GM12873 (cell line): ENCODE results near the gene KCNIP4.

ENCODE experiments used
- TF ChIP-seq, protein P1 (sequence below): IDR thresholded peaks from 2 replicates; pipeline ENCODE4 v1.5.1; 2012; ENCODE audit warnings: low read depth, mild to moderate bottlenecking, moderate library complexity, low read length, control low read depth; ENCODE audit not compliant: insufficient read depth; ENCODE audit errors: missing control alignments

KCNIP4 gene

DNA sequence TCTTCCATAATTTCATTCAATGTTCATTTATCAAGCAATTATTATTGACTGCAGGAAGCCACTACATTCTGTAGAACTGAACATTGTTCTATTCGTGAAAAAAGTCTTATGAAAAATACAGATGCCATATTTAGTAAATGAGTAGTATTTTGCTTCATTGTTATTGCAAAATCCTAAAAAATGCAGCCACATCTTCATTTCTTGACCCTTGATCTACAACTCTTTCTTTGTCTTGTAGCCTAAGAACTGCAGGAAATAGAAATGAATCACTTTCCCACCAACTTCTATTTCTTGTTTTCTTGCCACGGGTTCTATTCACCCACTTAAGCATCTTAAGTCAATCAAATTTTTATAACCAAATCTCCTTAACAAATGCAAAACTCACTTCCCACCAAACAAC lies 63.3 kb downstream of the KCNIP4 start:
- TF ChIP-seq, protein P1, sequence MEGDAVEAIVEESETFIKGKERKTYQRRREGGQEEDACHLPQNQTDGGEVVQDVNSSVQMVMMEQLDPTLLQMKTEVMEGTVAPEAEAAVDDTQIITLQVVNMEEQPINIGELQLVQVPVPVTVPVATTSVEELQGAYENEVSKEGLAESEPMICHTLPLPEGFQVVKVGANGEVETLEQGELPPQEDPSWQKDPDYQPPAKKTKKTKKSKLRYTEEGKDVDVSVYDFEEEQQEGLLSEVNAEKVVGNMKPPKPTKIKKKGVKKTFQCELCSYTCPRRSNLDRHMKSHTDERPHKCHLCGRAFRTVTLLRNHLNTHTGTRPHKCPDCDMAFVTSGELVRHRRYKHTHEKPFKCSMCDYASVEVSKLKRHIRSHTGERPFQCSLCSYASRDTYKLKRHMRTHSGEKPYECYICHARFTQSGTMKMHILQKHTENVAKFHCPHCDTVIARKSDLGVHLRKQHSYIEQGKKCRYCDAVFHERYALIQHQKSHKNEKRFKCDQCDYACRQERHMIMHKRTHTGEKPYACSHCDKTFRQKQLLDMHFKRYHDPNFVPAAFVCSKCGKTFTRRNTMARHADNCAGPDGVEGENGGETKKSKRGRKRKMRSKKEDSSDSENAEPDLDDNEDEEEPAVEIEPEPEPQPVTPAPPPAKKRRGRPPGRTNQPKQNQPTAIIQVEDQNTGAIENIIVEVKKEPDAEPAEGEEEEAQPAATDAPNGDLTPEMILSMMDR: no peak

DNA sequence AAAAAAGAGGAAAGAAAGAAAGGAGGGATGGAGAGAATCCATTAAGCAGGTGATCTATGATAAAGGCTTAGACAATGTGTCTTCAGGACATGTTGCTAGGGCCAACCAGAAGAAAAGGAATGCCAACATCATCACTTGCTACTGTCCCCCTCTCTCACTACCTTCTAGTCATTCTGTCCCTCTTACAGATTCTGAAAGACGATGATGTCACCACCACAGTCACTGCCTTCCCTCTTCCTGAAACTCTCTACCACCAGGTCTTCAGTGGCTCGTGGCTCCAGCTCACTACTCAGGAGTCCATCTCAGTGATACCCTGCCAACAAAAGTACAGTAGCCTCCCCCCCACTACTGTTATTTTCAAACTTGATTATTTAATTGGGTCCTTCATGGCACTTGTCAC lies 64.0 kb downstream of the KCNIP4 start:
- TF ChIP-seq, protein P1: no peak

GRCh38 chr4:21882051-21882839 lies 66.3 kb downstream of the KCNIP4 start:
- TF ChIP-seq, protein P1: no peak

DNA sequence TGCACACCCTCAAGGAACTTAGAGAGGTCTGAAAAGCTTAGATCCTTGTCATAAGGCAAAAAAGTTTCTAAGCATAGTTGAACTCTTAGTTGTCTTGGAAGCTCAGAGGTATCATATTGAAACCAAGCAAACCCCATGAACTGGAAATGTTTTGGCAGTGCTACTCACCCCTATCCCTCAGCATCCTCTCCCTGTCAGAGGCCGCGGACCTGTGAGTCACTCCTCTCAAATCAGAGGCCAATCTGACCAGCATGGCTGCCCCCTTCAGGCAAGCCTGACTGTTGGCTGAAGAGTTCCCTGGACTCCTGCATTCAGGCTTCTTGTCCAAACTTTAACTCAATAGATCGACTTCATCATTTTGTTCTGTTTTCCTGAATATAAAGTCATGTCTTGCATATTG lies 69.4 kb downstream of the KCNIP4 start:
- TF ChIP-seq, protein P1: no peak

GRCh38 chr4:21876711-21877110 lies 71.9 kb downstream of the KCNIP4 start:
- TF ChIP-seq, protein P1: no peak

DNA sequence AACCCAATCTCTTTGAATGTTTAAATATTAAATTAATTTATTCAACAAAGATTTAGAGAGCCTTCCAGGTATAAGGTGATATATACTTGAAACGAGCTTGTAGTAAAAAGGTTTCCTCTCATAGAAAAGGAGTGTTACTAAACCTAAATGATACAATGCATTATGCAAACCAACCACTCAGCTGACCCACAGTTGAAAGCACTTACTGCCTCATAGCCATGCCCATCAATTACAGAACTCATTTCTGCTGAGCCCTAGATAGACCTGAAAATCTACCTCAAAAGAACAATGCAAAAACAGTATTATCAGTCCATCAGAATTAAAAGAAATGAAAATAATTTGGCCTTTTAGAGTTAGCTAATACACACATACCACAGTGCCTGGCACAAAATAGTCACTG lies 75.4 kb downstream of the KCNIP4 start:
- TF ChIP-seq, protein P1: no peak

- TF ChIP-seq, protein P1: no peak
Observed at GRCh38 chr4:21872101-21872500, 76.5 kb downstream of the KCNIP4 start.
